ENCODE results near the gene BCLAF1.

GRCh38 chr6:136309729-136310311 lies 20.2 kb upstream of the BCLAF1 start:
- TF ChIP-seq POLR2A (IDR thresholded peaks at IDR 0.05) = no peak
- no peak for TF ChIP-seq CTCF (IDR thresholded peaks at IDR 0.05)
